Neuronal stem cell (in vitro differentiated cells): ENCODE results near the gene PACC1. TPM values are rescaled to one million over a fixed set of nuclear protein-coding genes. Genes with fewer than 3 reads are reported as not detected.

Experiments used
- DNase-seq: peaks from one replicate; pipeline ENCODE4 v3.0.0-alpha.2; 2013; ENCODE audit warnings: low spot score
- H2AFZ ChIP-seq: one replicate; pipeline ENCODE4 v1.6.1; 2013; ENCODE audit warnings: mild to moderate bottlenecking, low read length, inconsistent platforms
- H2AK5ac ChIP-seq: 2 replicates; pipeline ENCODE4 v1.6.1; 2013; ENCODE audit warnings: low read depth, mild to moderate bottlenecking, inconsistent platforms, low read length, moderate library complexity, mixed read lengths
- H2BK120ac ChIP-seq: 2 replicates; pipeline ENCODE4 v1.6.1; 2013; ENCODE audit warnings: low read depth, mild to moderate bottlenecking, inconsistent platforms, low read length, moderate library complexity, mixed read lengths
- H2BK12ac ChIP-seq: one replicate; pipeline ENCODE4 v1.6.1; 2013; ENCODE audit warnings: low read length, inconsistent platforms
- H2BK15ac ChIP-seq: 2 replicates; pipeline ENCODE4 v1.6.1; 2013; ENCODE audit warnings: mild to moderate bottlenecking, low read length, inconsistent platforms, mixed read lengths
- H2BK5ac ChIP-seq: one replicate; pipeline ENCODE4 v1.6.1; 2013; ENCODE audit warnings: inconsistent platforms, mild to moderate bottlenecking, low read length, moderate library complexity
- H3K14ac ChIP-seq: one replicate; pipeline ENCODE4 v1.6.1; 2013; ENCODE audit warnings: low read length, inconsistent platforms
- H3K18ac ChIP-seq: 2 replicates; pipeline ENCODE4 v1.6.1; 2013; ENCODE audit warnings: low read length, inconsistent platforms
- H3K23ac ChIP-seq: 2 replicates; pipeline ENCODE4 v1.6.1; 2013; ENCODE audit warnings: low read depth, mild to moderate bottlenecking, mixed read lengths, low read length, inconsistent platforms; ENCODE audit not compliant: poor library complexity
- H3K27ac ChIP-seq: replicated peaks from 3 replicates; pipeline ENCODE4 v1.5.1; 2013; ENCODE audit warnings: low read length, inconsistent platforms
- H3K27me3 ChIP-seq, 3 experiments: 2 replicates each; pipeline ENCODE4 v1.6.1; 2013; ENCODE audit warnings: low read length in 3 of 3, mild to moderate bottlenecking in 2 of 3, inconsistent platforms in 1 of 3, low read depth in 1 of 3, mixed read lengths in 1 of 3, moderate library complexity in 1 of 3; ENCODE audit not compliant: control insufficient read depth in 3 of 3, insufficient read depth in 3 of 3
- H3K36me3 ChIP-seq, 2 donors: replicated peaks in 1 of 2; 2 replicates each; pipeline ENCODE4 v1.6.1; 2013; ENCODE audit warnings: low read length in 2 of 2; ENCODE audit not compliant: control insufficient read depth in 2 of 2, insufficient read depth in 2 of 2
- H3K4ac ChIP-seq: 2 replicates; pipeline ENCODE4 v1.6.1; 2013; ENCODE audit warnings: inconsistent platforms, mild to moderate bottlenecking, low read length, moderate library complexity
- H3K4me1 ChIP-seq, 2 donors: 1 replicate in 1 of 2; 2 replicates in 1 of 2; pipeline ENCODE4 v1.6.1; 2013; ENCODE audit warnings: low read length in 2 of 2, low read depth in 1 of 2; ENCODE audit not compliant: control insufficient read depth in 2 of 2, insufficient read depth in 1 of 2
- H3K4me2 ChIP-seq: one replicate; pipeline ENCODE4 v1.6.1; 2013; ENCODE audit warnings: mild to moderate bottlenecking, low read length, inconsistent platforms; ENCODE audit not compliant: insufficient read depth, poor library complexity, severe bottlenecking
- H3K4me3 ChIP-seq, 2 donors: 2 replicates each; pipeline ENCODE4 v1.5.1; 2013; ENCODE audit warnings: low read length in 2 of 2, mild to moderate bottlenecking in 2 of 2, inconsistent platforms in 1 of 2, moderate library complexity in 1 of 2
- H3K79me1 ChIP-seq: one replicate; pipeline ENCODE4 v1.6.1; 2013; ENCODE audit warnings: low read depth, mild to moderate bottlenecking, inconsistent platforms, low read length, moderate library complexity
- H3K9ac ChIP-seq: one replicate; pipeline ENCODE4 v1.6.1; 2013; ENCODE audit warnings: mild to moderate bottlenecking, low read depth, low read length, inconsistent platforms; ENCODE audit not compliant: poor library complexity
- H3K9me3 ChIP-seq, 2 donors: replicated peaks in 1 of 2; 2 replicates each; pipeline versions ENCODE3 to v1.6.1; 2013; ENCODE audit warnings: low read length in 2 of 2, mild to moderate bottlenecking in 2 of 2, inconsistent platforms in 1 of 2, low read depth in 1 of 2, mixed read lengths in 1 of 2, moderate library complexity in 1 of 2; ENCODE audit not compliant: control insufficient read depth in 2 of 2, insufficient read depth in 1 of 2
- H4K8ac ChIP-seq: one replicate; pipeline ENCODE4 v1.6.1; 2013; ENCODE audit warnings: low read depth, mild to moderate bottlenecking, inconsistent platforms, low read length, moderate library complexity
- H4K91ac ChIP-seq: one replicate; pipeline ENCODE4 v1.6.1; 2013; ENCODE audit warnings: low read length, low read depth, mild to moderate bottlenecking, inconsistent platforms; ENCODE audit not compliant: poor library complexity
- WGBS, 2 donors: extraction: QIAGEN DNeasy Blood & Tissue Kit; methylation state at CpG; one replicate each; pipeline ENCODE4 v1.1.7; 2013; ENCODE audit warnings: missing lambda C conversion rate in 2 of 2, mixed read lengths in 1 of 2; ENCODE audit not compliant: insufficient read length in 2 of 2, insufficient replicate concordance in 1 of 2; ENCODE audit errors: extremely low coverage in 2 of 2; 5-methylcytosine and 5-hydroxymethylcytosine counted together
- polyA plus RNA-seq, 2 experiments: library from polyadenylated mRNA; stranded (reverse); fragments of 200-250 nt; gene quantifications; one replicate each; pipeline ENCODE4 v1.2.3, GENCODE V29; 2013

PACC1 gene
- 19.2 TPM for polyA plus RNA-seq (2013, experiment 1 of 2)
- 18.7 TPM for polyA plus RNA-seq (2013, experiment 2 of 2)

GRCh38 chr1:212414328-212415106 lies at the start of gene PACC1:
Gene PACC1, minus strand, starts transcription at chr1:212414886. Its CDS starts 129 bp downstream, at chr1:212414757.
- H3K4me2 ChIP-seq = peak within 1 kb of the TSS; percentile 78
- peaks cover 0 to 13% (median 0%) of the 10 kb centered on the region in 3 experiments for H3K27me3 ChIP-seq
- peak; percentile 93 for DNase-seq
- H3K79me1 ChIP-seq = no peaks in the 10 kb centered on the region
- no peak within 1 kb of the TSS for H2BK12ac ChIP-seq
- no peak within 1 kb of the TSS for H4K8ac ChIP-seq
- H2BK5ac ChIP-seq = peak within 1 kb of the TSS; percentile 27
- peak within 1 kb of the TSS; percentile 95 to 96 for H3K4me3 ChIP-seq
- H2AFZ ChIP-seq = peak within 1 kb of the TSS; percentile 100
- no peak within 1 kb of the TSS for H3K4ac ChIP-seq
- peak within 1 kb of the TSS; percentile 90 for H3K18ac ChIP-seq
- peak within 1 kb of the TSS; percentile 37 for H2AK5ac ChIP-seq
- H2BK120ac ChIP-seq = no peak within 1 kb of the TSS
- no peak within 1 kb of the TSS for H3K27ac ChIP-seq
- H2BK15ac ChIP-seq = no peak within 1 kb of the TSS
- H3K9me3 ChIP-seq = no peaks in the 10 kb centered on the region
- peak within 1 kb of the TSS; percentile 92 for H3K9ac ChIP-seq
- no CpG with 5 or more reads among the region's 74 CpGs for WGBS, 2 donors
- H3K4me1 ChIP-seq = peaks cover 0 to 8% of the 10 kb centered on the region in 2 donors
- H3K23ac ChIP-seq = peak within 1 kb of the TSS; percentile 98
- no peak within 1 kb of the TSS for H4K91ac ChIP-seq
- peaks cover 14 to 29% of the 10 kb centered on the region in 2 donors for H3K36me3 ChIP-seq
- H3K14ac ChIP-seq = peak within 1 kb of the TSS; percentile 71

- no peak for DNase-seq
- Histone ChIP-seq H2BK120ac (no peak overlapping the region), H3K14ac (no peak overlapping the region), H3K27ac (no peak overlapping the region), H3K4me3 (no peak overlapping the region), H3K4me1 (peaks cover 2 to 12% of the 10 kb centered on the region in 2 donors), H3K4ac (no peak overlapping the region), H3K4me2 (no peak overlapping the region), H3K79me1 (no peaks in the 10 kb centered on the region), H3K9me3 (no peaks in the 10 kb centered on the region), H2BK15ac (no peak overlapping the region), H2BK12ac (no peak overlapping the region), H3K9ac (no peak overlapping the region), H4K8ac (no peak overlapping the region), H3K23ac (peak overlapping the region; percentile 11), H2BK5ac (no peak overlapping the region), H3K36me3 (no peaks in the 10 kb centered on the region), H2AK5ac (no peak overlapping the region), H3K18ac (peak overlapping the region; percentile 3), H2AFZ (peak overlapping the region; percentile 6), H3K27me3 (peaks cover 0 to 3% (median 0%) of the 10 kb centered on the region in 3 experiments), H4K91ac (no peak overlapping the region)
- WGBS, 2 donors = no CpG with 5 or more reads among the region's 7 CpGs
Measured at GRCh38 chr1:212463565-212464285, 49.0 kb upstream of the PACC1 start.

- no CpG with 5 or more reads among the region's 13 CpGs for WGBS, 2 donors
- no peaks in the 10 kb centered on the region for H3K9me3 ChIP-seq
- H3K4me3 ChIP-seq = no peak overlapping the region
- peak overlapping the region; percentile 60 for H3K9ac ChIP-seq
- H3K4me1 ChIP-seq = peaks cover 2 to 12% of the 10 kb centered on the region in 2 donors
- H2BK15ac ChIP-seq = peak overlapping the region; percentile 32
- no peak for DNase-seq
- peak overlapping the region; percentile 81 for H3K23ac ChIP-seq
- H3K4me2 ChIP-seq = no peak overlapping the region
- no peaks in the 10 kb centered on the region for H3K36me3 ChIP-seq
- H2BK12ac ChIP-seq = peak overlapping the region; percentile 36
- no peak overlapping the region for H2AFZ ChIP-seq
- H4K91ac ChIP-seq = no peak overlapping the region
- peak overlapping the region; percentile 62 for H3K18ac ChIP-seq
- peak overlapping the region; percentile 2 for H2BK5ac ChIP-seq
- H2AK5ac ChIP-seq = peak overlapping the region; percentile 61
- H4K8ac ChIP-seq = peak overlapping the region; percentile 87
- no peak overlapping the region for H3K14ac ChIP-seq
- no peaks in the 10 kb centered on the region for H3K79me1 ChIP-seq
- H3K27ac ChIP-seq = no peak overlapping the region
- no peak overlapping the region for H3K4ac ChIP-seq
- no peak overlapping the region for H2BK120ac ChIP-seq
- H3K27me3 ChIP-seq = peaks cover 0 to 3% (median 0%) of the 10 kb centered on the region in 3 experiments
Measured at GRCh38 chr1:212461916-212462660, 47.4 kb upstream of the PACC1 start.
